LNCAP (cell line): ENCODE measurements around the gene FBXO44.

Source experiments
- CTCF ChIP-seq: fragments of 450-650 bp; IDR thresholded peaks from 2 replicates; pipeline ENCODE4 v1.5.1; 2017; ENCODE audit warnings: mild to moderate bottlenecking

FBXO44 gene

GRCh38 chr1:11688506-11688905, 33.8 kb downstream of the FBXO44 start:
- no peak for TF ChIP-seq CTCF

GRCh38 chr1:11690397-11691301, 36.0 kb downstream of the FBXO44 start:
- no peak for TF ChIP-seq CTCF

GRCh38 chr1:11691302-11691914, 36.7 kb downstream of the FBXO44 start, which contains the start of gene DRAXIN:
Gene DRAXIN (plus strand): TSS chr1:11691710. CDS start chr1:11706259, 14,549 bp downstream.
- TF ChIP-seq CTCF, result no peak

GRCh38 chr1:11691928-11692711, 37.4 kb downstream of the FBXO44 start:
- TF ChIP-seq CTCF, result no peak

- no peak for TF ChIP-seq CTCF
These were observed 38.4 kb downstream of the FBXO44 start for GRCh38 chr1:11693024-11693590.

GRCh38 chr1:11693917-11694316, 39.2 kb downstream of the FBXO44 start:
- no peak for TF ChIP-seq CTCF

- TF ChIP-seq CTCF, result no peak
These were observed 41.2 kb downstream of the FBXO44 start for GRCh38 chr1:11695861-11696260.
